CD14-positive monocyte (primary cell): ENCODE measurements around the gene CCDC178. TPM values are rescaled to one million over a fixed set of nuclear protein-coding genes. Genes with fewer than 3 reads are reported as not detected.

Experiments used
- DNase-seq, 3 donors: peaks; one replicate each; pipeline ENCODE4 v3.0.0-alpha.2; 2011 to 2022
- H2AFZ ChIP-seq: 2 replicates; pipeline ENCODE4 v1.6.0; 2012; ENCODE audit warnings: mild to moderate bottlenecking, low read depth, low read length, inconsistent platforms; ENCODE audit not compliant: insufficient read depth, poor library complexity, severe bottlenecking
- H3K27ac ChIP-seq, 2 donors: 1 replicate in 1 of 2; 2 replicates in 1 of 2; pipeline ENCODE4 v1.5.1; 2012 to 2013; ENCODE audit warnings: low read length in 2 of 2, control low read depth in 1 of 2, inconsistent platforms in 1 of 2, low read depth in 1 of 2, mild to moderate bottlenecking in 1 of 2
- H3K27me3 ChIP-seq, 2 donors: one replicate each; pipeline versions ENCODE4 v1.6.0 to v1.6.1; 2011 to 2013; ENCODE audit warnings: low read length in 2 of 2; ENCODE audit not compliant: control insufficient read depth in 2 of 2, insufficient read depth in 2 of 2
- H3K36me3 ChIP-seq, 2 donors: replicated peaks in 1 of 2; 1 replicate in 1 of 2; 2 replicates in 1 of 2; pipeline versions ENCODE4 v1.5.1 to v1.6.1; 2012 to 2013; ENCODE audit warnings: low read length in 2 of 2, control low read depth in 1 of 2, inconsistent platforms in 1 of 2, mild to moderate bottlenecking in 1 of 2; ENCODE audit not compliant: insufficient read depth in 2 of 2, control insufficient read depth in 1 of 2
- H3K4me1 ChIP-seq, 2 donors: 1 replicate in 1 of 2; 2 replicates in 1 of 2; pipeline versions ENCODE4 v1.5.1 to v1.6.1; 2012 to 2013; ENCODE audit warnings: low read length in 2 of 2, control low read depth in 1 of 2, inconsistent platforms in 1 of 2, mild to moderate bottlenecking in 1 of 2, moderate library complexity in 1 of 2; ENCODE audit not compliant: insufficient read depth in 2 of 2, control insufficient read depth in 1 of 2
- H3K4me2 ChIP-seq: replicated peaks from 2 replicates; pipeline ENCODE3; 2012; ENCODE audit warnings: low read length, moderate library complexity, mild to moderate bottlenecking; ENCODE audit not compliant: poor library complexity, severe bottlenecking; ENCODE audit errors: extremely low read depth
- H3K4me3 ChIP-seq, 3 experiments: fragments of 200-600 bp in 1 of 3; sonication (generic) in 1 of 3; replicated peaks in 1 of 3; 1 replicate in 2 of 3; 2 replicates in 1 of 3; pipeline ENCODE4 v1.5.1; 2011 to 2013; ENCODE audit warnings: low read length in 3 of 3, mild to moderate bottlenecking in 3 of 3, control low read depth in 2 of 3, low read depth in 2 of 3, inconsistent platforms in 1 of 3, moderate library complexity in 1 of 3
- H3K79me2 ChIP-seq: 2 replicates; pipeline ENCODE4 v1.6.0; 2012; ENCODE audit warnings: mild to moderate bottlenecking, control low read depth, inconsistent platforms, low read length, moderate library complexity; ENCODE audit not compliant: insufficient read depth
- H3K9ac ChIP-seq: 2 replicates; pipeline ENCODE4 v1.6.0; 2017; ENCODE audit warnings: low read length, mild to moderate bottlenecking; ENCODE audit not compliant: insufficient read depth, poor library complexity, severe bottlenecking
- H3K9me3 ChIP-seq, 2 donors: replicated peaks in 1 of 2; 1 replicate in 1 of 2; 2 replicates in 1 of 2; pipeline versions ENCODE4 v1.5.1 to v1.6.1; 2012 to 2013; ENCODE audit warnings: low read length in 2 of 2, control low read depth in 1 of 2; ENCODE audit not compliant: control insufficient read depth in 1 of 2, insufficient read depth in 1 of 2
- H4K20me1 ChIP-seq: 2 replicates; pipeline ENCODE4 v1.6.0; 2012; ENCODE audit warnings: mild to moderate bottlenecking, low read length, control low read depth, moderate library complexity; ENCODE audit not compliant: insufficient read depth
- H3K27ac Mint-ChIP-seq, 7 donors: one replicate each; pipeline ENCODE4 v1.8.0; 2020; ENCODE audit warnings: mild to moderate bottlenecking in 7 of 7, mixed read lengths in 7 of 7, moderate library complexity in 6 of 7, inconsistent platforms in 2 of 7
- H3K27me3 Mint-ChIP-seq, 3 donors: one replicate each; pipeline ENCODE4 v1.8.0; 2021 to 2022; ENCODE audit warnings: low read depth in 3 of 3, mild to moderate bottlenecking in 3 of 3, mixed read lengths in 3 of 3, moderate library complexity in 3 of 3, inconsistent platforms in 1 of 3
- H3K36me3 Mint-ChIP-seq, 2 donors: one replicate each; pipeline ENCODE4 v1.8.0; 2020; ENCODE audit warnings: mixed read lengths in 2 of 2, inconsistent platforms in 1 of 2, mild to moderate bottlenecking in 1 of 2
- H3K4me1 Mint-ChIP-seq: one replicate; pipeline ENCODE4 v1.8.0; 2020; ENCODE audit warnings: mild to moderate bottlenecking, mixed read lengths
- H3K4me3 Mint-ChIP-seq, 2 donors: one replicate each; pipeline ENCODE4 v1.8.0; 2020; ENCODE audit warnings: mild to moderate bottlenecking in 2 of 2, mixed read lengths in 2 of 2, moderate library complexity in 1 of 2
- H3K9me3 Mint-ChIP-seq, 7 donors: one replicate each; pipeline ENCODE4 v1.8.0; 2020 to 2022; ENCODE audit warnings: mixed read lengths in 7 of 7, mild to moderate bottlenecking in 6 of 7, moderate library complexity in 6 of 7, inconsistent platforms in 2 of 7
- WGBS: methylation state at CpG from one replicate; pipeline ENCODE4 v1.1.5; 2013; ENCODE audit warnings: missing lambda C conversion rate; ENCODE audit not compliant: insufficient coverage; 5-methylcytosine and 5-hydroxymethylcytosine counted together
- intact Hi-C, 2 donors: fragments of 100-400 bp; cut with micrococcal nuclease; formaldehyde crosslinking; loops; one replicate each; pipeline versions ENCODE4 v1.15.0 to v1.15.1; 2023
- polyA plus RNA-seq, 3 donors: library from polyadenylated mRNA; depleted of rRNA in 1 of 3; unstranded in 2 of 3; stranded (reverse) in 1 of 3; fragments of 300-500 nt in 2 of 3; fragments of >200 nt in 1 of 3; fragmentation: Illumina TruSeq in 2 of 3; gene quantifications; 1 replicate in 2 of 3; 2 replicates in 1 of 3; pipeline ENCODE4 v1.2.3, GENCODE V29; 2012 to 2021
- TF ChIP-seq, protein P1 (sequence below): fragments of 200-600 bp; IDR thresholded peaks from one replicate; pipeline ENCODE4 v1.8.0; 2022; ENCODE audit warnings: antibody characterized with exemption, mild to moderate bottlenecking

CCDC178 gene
- polyA plus RNA-seq, 3 donors: not detected

DNA sequence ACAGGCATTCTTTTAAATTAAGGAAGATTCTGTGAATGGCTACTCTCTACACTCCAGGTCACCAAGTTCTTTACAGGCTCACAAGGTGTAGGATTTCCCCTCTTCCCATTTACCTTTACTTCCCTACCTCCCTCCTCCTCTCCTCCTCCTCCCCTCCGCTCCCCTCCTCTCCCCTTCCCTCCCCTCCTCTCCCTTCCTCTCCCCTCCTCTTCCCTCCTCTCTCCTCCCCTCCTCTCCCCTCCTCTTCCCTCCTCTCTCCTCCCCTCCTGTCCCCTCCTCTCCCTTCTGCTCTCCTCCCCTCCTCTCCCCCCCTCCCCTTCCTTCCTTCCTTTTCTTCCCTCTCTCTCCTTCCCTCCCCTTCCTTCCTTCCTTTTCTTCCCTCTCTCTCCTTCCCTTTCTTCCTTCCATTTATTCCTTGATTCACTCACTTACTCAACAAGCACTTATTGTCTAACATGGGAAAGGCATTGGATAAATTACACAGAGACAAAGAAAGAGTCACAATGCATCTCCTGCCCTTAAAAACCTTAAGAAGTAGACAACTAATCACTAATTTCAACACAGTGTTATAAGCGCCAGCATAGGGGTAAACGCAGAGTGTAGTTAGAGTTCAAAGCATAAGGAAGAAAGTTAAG lies 152.3 kb downstream of the CCDC178 start:
- Histone ChIP-seq H3K79me2 (no peaks in the 10 kb centered on the region), H2AFZ (no peak overlapping the region), H3K4me3 (no peak overlapping the region), H3K27ac (no peak overlapping the region), H3K9me3 (no peaks in the 10 kb centered on the region), H3K36me3 (no peaks in the 10 kb centered on the region), H3K9ac (no peak overlapping the region), H3K4me2 (no peak overlapping the region), H3K27me3 (no peaks in the 10 kb centered on the region), H3K4me1 (no peaks in the 10 kb centered on the region), H4K20me1 (no peaks in the 10 kb centered on the region)
- Mint-ChIP-seq H3K9me3 (peaks cover 0 to 2% (median 0%) of the 10 kb centered on the region in 7 donors), H3K27me3 (no peaks in the 10 kb centered on the region), H3K4me3 (no peak overlapping the region), H3K27ac (no peak overlapping the region), H3K36me3 (no peaks in the 10 kb centered on the region), H3K4me1 (no peaks in the 10 kb centered on the region)
- TF ChIP-seq, protein P1, sequence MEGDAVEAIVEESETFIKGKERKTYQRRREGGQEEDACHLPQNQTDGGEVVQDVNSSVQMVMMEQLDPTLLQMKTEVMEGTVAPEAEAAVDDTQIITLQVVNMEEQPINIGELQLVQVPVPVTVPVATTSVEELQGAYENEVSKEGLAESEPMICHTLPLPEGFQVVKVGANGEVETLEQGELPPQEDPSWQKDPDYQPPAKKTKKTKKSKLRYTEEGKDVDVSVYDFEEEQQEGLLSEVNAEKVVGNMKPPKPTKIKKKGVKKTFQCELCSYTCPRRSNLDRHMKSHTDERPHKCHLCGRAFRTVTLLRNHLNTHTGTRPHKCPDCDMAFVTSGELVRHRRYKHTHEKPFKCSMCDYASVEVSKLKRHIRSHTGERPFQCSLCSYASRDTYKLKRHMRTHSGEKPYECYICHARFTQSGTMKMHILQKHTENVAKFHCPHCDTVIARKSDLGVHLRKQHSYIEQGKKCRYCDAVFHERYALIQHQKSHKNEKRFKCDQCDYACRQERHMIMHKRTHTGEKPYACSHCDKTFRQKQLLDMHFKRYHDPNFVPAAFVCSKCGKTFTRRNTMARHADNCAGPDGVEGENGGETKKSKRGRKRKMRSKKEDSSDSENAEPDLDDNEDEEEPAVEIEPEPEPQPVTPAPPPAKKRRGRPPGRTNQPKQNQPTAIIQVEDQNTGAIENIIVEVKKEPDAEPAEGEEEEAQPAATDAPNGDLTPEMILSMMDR: no peak
- 100% methylated on average over 1 of the region's 3 CpGs for WGBS
- no peak for DNase-seq
- intact Hi-C loops: no loop called here

DNA sequence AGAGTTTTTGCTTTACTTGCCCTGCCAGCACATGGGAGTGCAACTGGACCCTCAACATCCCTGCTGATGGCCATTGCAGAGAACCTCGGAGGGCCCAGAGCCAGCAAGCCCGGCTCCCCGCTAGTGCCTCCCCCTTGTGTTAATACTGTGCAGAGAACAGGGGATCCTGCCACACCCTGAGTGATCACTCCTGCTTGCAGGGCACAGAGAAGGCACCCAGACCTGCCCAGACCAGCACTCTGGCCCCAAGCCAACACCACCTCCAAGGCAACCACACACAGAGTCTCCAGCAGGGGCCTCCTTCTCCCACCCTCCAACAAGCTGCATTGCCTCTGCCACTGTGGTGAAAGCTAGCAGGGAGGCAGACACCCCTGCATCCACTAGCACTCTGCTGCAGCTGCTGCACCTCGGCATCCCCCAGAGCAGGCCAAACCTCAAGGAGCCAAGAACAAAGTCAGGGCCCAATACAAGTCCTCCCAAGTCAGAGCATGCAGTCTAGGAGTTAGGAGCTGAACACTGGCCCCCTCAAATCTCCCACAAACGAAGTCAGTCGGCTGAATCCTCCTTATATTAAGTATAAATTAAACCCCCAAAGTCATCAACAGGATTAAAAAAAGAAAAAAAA lies 157.7 kb downstream of the CCDC178 start:
- H3K27ac Mint-ChIP-seq: no peak overlapping the region

More for the DNA sequence above, 157.7 kb downstream of the CCDC178 start:
- Mint-ChIP-seq H3K4me1 (no peaks in the 10 kb centered on the region), H3K9me3 (peaks cover 0 to 4% (median 2%) of the 10 kb centered on the region in 7 donors), H3K36me3 (no peaks in the 10 kb centered on the region), H3K27me3 (no peaks in the 10 kb centered on the region), H3K4me3 (no peak overlapping the region)
- Histone ChIP-seq H2AFZ (no peak overlapping the region), H3K4me3 (no peak overlapping the region), H3K4me2 (no peak overlapping the region), H3K9ac (no peak overlapping the region), H3K36me3 (no peaks in the 10 kb centered on the region), H4K20me1 (no peaks in the 10 kb centered on the region), H3K79me2 (no peaks in the 10 kb centered on the region), H3K27ac (no peak overlapping the region), H3K9me3 (no peaks in the 10 kb centered on the region), H3K4me1 (no peaks in the 10 kb centered on the region), H3K27me3 (no peaks in the 10 kb centered on the region)
- TF ChIP-seq, protein P1: no peak
- DNase-seq: no peak
- WGBS: 84% methylated on average over 6 of the region's 6 CpGs
- intact Hi-C loops: no loop called here
